NT2/D1 (cell line): ENCODE results near the gene CPNE1.

Experiments used
- SUZ12 ChIP-seq: IDR thresholded peaks from 2 replicates; pipeline ENCODE4 v1.6.1; 2011; ENCODE audit not compliant: insufficient read length, insufficient read depth; ENCODE audit errors: extremely low read depth
- YY1 ChIP-seq: IDR thresholded peaks from 2 replicates; pipeline ENCODE4 v1.6.1; 2011; ENCODE audit not compliant: insufficient read length, insufficient read depth
- ZNF274 ChIP-seq: IDR thresholded peaks from 2 replicates; pipeline ENCODE4 v1.6.1; 2011; ENCODE audit warnings: mild to moderate bottlenecking, low read depth, low read length

- TF ChIP-seq YY1 (no peak), ZNF274 (no peak), SUZ12 (no peak)
Measured at GRCh38 chr20:35640724-35641123, 24.0 kb downstream of the CPNE1 start.
